ENCODE measurements around the gene SENP8.

DNA sequence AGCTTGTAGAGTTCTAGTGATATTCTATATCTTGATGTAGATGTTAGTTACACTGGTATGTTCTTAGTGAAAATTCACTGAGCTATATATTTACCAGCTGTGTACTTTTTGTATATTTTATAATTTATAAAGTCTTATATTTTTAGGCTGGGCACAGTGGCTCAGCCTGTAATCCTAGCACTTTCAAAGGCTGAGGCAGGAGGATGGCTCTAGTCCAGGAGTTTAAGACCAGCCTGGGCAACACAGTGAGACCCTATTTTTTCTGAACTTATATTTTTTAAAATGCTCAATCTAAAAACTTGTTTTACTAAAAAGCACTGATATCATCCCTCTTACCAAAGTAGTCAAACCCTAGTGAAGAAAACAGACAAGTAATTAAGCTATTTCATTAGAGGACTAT, 5.4 kb upstream of the SENP8 start:
- TF ChIP-seq ZNF8 (CRISPR knock-in tag; IDR thresholded peaks at IDR 0.05) (no peak), ZFP3 (CRISPR knock-in tag; IDR thresholded peaks at IDR 0.05) (no peak), ARNTL (CRISPR knock-in tag; IDR thresholded peaks at IDR 0.05; ENCODE audit: borderline replicate concordance, low read depth) (no peak), BACH2 (CRISPR knock-in tag; IDR thresholded peaks at IDR 0.05; ENCODE audit: borderline replicate concordance) (no peak), ISL1 (CRISPR knock-in tag; IDR thresholded peaks at IDR 0.05) (no peak), ZNF70 (CRISPR knock-in tag; IDR thresholded peaks at IDR 0.05) (no peak), ZNF565 (CRISPR knock-in tag; conservative IDR thresholded peaks at IDR 0.05; ENCODE audit: low read depth) (no peak)
- TF ChIP-seq, protein P1, sequence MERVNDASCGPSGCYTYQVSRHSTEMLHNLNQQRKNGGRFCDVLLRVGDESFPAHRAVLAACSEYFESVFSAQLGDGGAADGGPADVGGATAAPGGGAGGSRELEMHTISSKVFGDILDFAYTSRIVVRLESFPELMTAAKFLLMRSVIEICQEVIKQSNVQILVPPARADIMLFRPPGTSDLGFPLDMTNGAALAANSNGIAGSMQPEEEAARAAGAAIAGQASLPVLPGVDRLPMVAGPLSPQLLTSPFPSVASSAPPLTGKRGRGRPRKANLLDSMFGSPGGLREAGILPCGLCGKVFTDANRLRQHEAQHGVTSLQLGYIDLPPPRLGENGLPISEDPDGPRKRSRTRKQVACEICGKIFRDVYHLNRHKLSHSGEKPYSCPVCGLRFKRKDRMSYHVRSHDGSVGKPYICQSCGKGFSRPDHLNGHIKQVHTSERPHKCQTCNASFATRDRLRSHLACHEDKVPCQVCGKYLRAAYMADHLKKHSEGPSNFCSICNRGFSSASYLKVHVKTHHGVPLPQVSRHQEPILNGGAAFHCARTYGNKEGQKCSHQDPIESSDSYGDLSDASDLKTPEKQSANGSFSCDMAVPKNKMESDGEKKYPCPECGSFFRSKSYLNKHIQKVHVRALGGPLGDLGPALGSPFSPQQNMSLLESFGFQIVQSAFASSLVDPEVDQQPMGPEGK (CRISPR knock-in tag; IDR thresholded peaks at IDR 0.05; ENCODE audit: borderline replicate concordance) = no peak
- TF ChIP-seq, protein P2, sequence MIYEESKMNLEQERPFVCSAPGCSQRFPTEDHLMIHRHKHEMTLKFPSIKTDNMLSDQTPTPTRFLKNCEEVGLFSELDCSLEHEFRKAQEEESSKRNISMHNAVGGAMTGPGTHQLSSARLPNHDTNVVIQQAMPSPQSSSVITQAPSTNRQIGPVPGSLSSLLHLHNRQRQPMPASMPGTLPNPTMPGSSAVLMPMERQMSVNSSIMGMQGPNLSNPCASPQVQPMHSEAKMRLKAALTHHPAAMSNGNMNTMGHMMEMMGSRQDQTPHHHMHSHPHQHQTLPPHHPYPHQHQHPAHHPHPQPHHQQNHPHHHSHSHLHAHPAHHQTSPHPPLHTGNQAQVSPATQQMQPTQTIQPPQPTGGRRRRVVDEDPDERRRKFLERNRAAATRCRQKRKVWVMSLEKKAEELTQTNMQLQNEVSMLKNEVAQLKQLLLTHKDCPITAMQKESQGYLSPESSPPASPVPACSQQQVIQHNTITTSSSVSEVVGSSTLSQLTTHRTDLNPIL (CRISPR knock-in tag; IDR thresholded peaks at IDR 0.05; ENCODE audit: low read depth) = no peak
- TF ChIP-seq, protein P3, sequence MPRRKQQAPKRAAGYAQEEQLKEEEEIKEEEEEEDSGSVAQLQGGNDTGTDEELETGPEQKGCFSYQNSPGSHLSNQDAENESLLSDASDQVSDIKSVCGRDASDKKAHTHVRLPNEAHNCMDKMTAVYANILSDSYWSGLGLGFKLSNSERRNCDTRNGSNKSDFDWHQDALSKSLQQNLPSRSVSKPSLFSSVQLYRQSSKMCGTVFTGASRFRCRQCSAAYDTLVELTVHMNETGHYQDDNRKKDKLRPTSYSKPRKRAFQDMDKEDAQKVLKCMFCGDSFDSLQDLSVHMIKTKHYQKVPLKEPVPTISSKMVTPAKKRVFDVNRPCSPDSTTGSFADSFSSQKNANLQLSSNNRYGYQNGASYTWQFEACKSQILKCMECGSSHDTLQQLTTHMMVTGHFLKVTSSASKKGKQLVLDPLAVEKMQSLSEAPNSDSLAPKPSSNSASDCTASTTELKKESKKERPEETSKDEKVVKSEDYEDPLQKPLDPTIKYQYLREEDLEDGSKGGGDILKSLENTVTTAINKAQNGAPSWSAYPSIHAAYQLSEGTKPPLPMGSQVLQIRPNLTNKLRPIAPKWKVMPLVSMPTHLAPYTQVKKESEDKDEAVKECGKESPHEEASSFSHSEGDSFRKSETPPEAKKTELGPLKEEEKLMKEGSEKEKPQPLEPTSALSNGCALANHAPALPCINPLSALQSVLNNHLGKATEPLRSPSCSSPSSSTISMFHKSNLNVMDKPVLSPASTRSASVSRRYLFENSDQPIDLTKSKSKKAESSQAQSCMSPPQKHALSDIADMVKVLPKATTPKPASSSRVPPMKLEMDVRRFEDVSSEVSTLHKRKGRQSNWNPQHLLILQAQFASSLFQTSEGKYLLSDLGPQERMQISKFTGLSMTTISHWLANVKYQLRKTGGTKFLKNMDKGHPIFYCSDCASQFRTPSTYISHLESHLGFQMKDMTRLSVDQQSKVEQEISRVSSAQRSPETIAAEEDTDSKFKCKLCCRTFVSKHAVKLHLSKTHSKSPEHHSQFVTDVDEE (CRISPR knock-in tag; IDR thresholded peaks at IDR 0.05) = no peak
